HAP-1 (cell line): ENCODE measurements around the gene CLCNKB.

Experiments
- DNase-seq, 2 experiments: peaks; one replicate each; pipeline ENCODE4 v3.0.0-alpha.2; 2016 to 2020; ENCODE audit warnings: low spot score in 2 of 2
- H3K27me3 ChIP-seq: fragments of 250-450 bp; sonication (Bioruptor Pico); 2 replicates; pipeline ENCODE4 v1.5.1; 2020; ENCODE audit warnings: low read depth, mild to moderate bottlenecking, moderate library complexity
- H3K36me3 ChIP-seq: fragments of 250-450 bp; sonication (Bioruptor Pico); replicated peaks from 2 replicates; pipeline ENCODE4 v1.5.1; 2020; ENCODE audit warnings: mild to moderate bottlenecking
- H3K4me1 ChIP-seq: fragments of 250-450 bp; sonication (Bioruptor Pico); 2 replicates; pipeline ENCODE4 v1.5.1; 2020; ENCODE audit warnings: mild to moderate bottlenecking
- H3K4me3 ChIP-seq: fragments of 250-450 bp; sonication (Bioruptor Pico); 2 replicates; pipeline ENCODE4 v1.5.1; 2020; ENCODE audit warnings: mild to moderate bottlenecking, moderate library complexity
- H3K9me3 ChIP-seq: fragments of 250-450 bp; sonication (Bioruptor Pico); 2 replicates; pipeline ENCODE4 v1.5.1; 2020; ENCODE audit warnings: mild to moderate bottlenecking, moderate library complexity
- in situ Hi-C: fragments of 300-500 bp; cut with MboI; formaldehyde crosslinking; loops from 3 replicates; pipeline ENCODE4 v1.14.3; 2020; ENCODE audit warnings: low sequenced_read_pairs, inconsistent platforms, mixed read lengths

The CLCNKB gene

DNA sequence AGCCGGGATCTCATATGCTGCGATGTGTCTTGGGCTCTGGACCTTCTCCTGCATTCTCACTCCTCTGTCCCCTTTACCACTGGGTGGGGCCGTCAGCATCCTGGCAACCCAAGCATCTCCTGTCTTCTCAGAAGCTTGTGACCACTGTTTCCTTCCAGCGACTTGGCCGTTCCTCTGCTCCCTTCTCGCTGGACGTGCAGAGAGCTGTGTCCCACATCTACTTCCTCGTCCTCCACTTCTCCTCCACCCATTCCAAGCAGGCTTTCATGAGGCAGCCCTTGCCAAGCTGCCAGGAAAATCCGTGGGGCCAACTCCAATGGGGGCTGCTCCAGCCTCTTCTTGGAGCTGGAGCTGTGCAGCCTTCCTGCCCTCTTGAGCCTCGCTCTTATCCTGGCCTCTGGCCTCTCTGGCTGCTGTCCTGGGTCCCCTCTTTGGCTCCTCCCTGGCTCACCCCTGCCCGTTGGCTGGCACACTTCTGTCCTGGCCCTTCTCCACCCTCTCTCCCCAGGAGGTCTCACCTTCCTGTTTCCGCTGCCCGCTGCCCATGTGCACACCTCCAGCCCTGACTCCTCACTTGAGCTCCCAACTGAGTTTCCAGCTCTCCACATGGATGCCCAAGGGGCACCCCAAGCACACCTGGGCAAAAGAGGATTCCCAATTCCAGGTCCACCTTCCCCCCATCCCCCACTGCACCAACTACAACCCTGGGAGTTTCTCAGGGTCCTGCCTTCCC lies 21.1 kb downstream of the CLCNKB start:
- Histone ChIP-seq H3K27me3 (peaks cover 6% of the 10 kb centered on the region; the same call in 1 of the 2 replicates), H3K9me3 (no peaks in the 10 kb centered on the region), H3K4me3 (no peak overlapping the region), H3K36me3 (no peaks in the 10 kb centered on the region), H3K4me1 (no peaks in the 10 kb centered on the region)
- DNase-seq: no peak
- in situ Hi-C loops: no loop called here

- Histone ChIP-seq H3K36me3 (no peaks in the 10 kb centered on the region), H3K9me3 (no peaks in the 10 kb centered on the region), H3K27me3 (peaks cover 6% of the 10 kb centered on the region; the same call in 1 of the 2 replicates), H3K4me1 (no peaks in the 10 kb centered on the region), H3K4me3 (no peak overlapping the region)
- DNase-seq: no peak
- in situ Hi-C loops: no loop called here
Measured at GRCh38 chr1:16065269-16065576, 21.6 kb downstream of the CLCNKB start.

DNA sequence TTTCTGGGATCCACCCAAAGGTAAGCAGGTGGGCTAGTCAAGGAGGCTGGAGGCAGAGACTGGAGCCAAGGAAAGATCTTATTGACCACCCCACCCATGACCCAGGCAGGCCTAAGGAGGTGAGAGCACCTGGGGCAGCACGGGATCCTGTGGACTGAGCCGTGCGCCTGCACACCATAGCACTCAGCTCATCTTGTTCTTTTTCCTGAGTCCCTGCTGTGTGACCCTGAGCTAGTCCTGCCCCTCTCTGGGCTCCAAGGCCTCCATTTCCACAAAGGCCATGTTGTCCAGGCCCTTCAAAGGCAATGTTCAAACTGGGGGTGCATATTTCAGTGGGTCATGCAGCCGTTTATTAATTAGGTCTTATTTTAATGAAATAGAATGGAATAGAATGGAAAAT lies 22.7 kb downstream of the CLCNKB start:
- Histone ChIP-seq H3K36me3 (no peaks in the 10 kb centered on the region), H3K4me3 (no peak overlapping the region), H3K9me3 (no peaks in the 10 kb centered on the region), H3K4me1 (no peaks in the 10 kb centered on the region), H3K27me3 (peaks cover 6% of the 10 kb centered on the region; the same call in 1 of the 2 replicates)
- no peak for DNase-seq
- in situ Hi-C loops: no loop called here

DNA sequence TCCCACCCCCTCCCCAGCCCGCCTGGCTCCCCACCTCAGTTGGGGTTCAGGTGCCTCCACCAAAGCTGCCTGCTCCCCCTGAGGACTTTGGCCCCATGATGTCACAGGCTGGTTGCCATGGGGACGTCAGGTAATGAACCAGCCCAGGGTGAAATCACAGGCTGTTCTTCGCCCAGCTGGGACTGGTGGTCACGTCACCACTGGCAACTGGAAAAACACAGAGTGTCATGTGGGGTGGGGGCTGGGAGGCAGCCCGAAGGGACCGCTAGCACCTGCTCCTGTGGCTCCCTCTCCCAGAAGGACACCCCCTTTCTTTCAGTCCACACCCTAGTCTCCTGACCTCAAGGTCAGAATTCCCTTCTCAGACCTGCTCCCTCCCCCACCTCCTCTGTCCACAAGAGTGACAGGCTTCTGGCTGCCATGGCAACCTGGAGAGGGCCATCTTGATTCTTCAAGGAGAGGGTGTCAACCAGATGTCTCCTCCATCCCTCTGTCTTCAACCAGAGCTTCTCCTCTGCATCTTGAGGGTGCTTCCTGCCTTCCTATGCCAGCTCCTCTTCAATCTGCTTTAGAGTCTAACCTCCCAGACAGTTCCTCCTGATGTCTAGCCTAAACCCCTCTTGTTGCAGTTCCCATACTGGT lies 23.7 kb downstream of the CLCNKB start:
- in situ Hi-C loops: no loop called here
- H3K4me3 ChIP-seq: no peak overlapping the region
- DNase-seq: peak in 1 of 2 experiments; percentile 35

DNA sequence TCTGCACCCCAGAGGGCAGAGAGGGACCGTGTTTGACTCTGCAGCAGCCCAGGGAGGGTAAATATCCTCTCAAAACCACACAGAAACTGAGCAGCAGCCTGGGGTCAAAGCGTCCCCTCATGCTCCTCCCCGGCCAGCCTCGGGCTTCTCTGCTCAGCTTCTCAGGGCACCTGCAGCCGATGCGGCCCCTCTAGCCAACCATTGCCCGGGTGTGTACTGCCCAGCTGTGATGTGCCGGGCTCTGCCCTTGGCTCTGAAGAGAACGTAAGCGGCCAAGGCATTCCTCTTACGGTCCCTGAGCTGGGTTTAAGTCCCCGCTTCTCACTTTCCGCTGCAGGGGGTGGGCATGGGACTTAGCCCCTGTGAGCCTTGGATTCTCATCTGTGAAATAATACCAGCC lies 24.4 kb downstream of the CLCNKB start:
- in situ Hi-C loops: no loop called here
- H3K27me3 ChIP-seq: peaks cover 6% of the 10 kb centered on the region; the same call in 1 of the 2 replicates
- no peak for DNase-seq

More for the DNA sequence above, 23.7 kb downstream of the CLCNKB start:
- Histone ChIP-seq H3K9me3 (no peaks in the 10 kb centered on the region), H3K36me3 (no peaks in the 10 kb centered on the region), H3K4me1 (no peaks in the 10 kb centered on the region), H3K27me3 (peaks cover 6% of the 10 kb centered on the region; the same call in 1 of the 2 replicates)

DNA sequence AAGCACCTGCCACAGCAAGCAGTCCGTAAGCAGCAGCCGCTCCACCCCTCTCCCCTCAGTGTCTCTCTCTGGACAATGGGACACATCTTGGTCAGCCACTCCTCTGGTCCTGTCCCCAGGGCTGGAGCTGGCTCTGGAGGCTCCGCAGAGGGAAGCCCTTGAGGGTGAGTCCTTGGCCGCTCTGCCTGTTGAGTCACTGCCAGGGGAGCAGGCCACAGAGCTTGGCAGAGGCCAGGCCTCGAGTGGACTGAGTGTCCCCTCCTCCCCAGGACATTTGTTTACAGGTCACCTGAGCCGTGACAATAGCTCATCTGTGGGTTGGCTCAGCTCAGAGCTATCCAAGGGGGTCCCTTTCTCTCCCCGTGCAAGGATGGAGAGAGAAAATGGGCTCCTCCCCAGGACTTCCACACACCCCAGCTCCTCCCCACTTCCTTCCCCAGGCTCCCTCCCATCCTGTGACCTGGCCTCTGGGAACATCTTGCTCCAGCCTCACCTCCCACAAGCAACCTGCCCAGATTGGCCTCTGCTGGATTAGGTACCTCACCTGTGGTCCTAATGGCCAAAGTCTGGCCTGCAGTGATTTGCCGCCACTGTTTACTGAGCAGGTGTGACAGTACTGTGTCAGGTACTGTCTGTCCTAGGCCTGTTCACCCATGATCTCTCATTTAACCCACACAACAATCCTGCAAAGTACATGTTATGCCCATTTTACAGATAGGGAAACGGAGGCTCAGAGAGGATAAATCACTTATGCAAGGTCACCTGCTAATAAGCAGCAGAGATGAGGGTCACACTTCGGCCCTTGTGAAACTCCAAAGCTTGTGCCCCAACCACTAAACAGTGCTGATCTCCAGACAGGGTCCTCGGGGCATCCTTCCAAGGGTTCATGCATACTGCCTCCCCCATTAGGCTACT lies 25.0 kb downstream of the CLCNKB start:
- Histone ChIP-seq H3K4me3 (no peak overlapping the region), H3K36me3 (no peaks in the 10 kb centered on the region), H3K9me3 (no peaks in the 10 kb centered on the region), H3K27me3 (peaks cover 6% of the 10 kb centered on the region; the same call in 1 of the 2 replicates), H3K4me1 (peaks cover under 1% of the 10 kb centered on the region; the same call in 1 of the 2 replicates)
- in situ Hi-C loops: no loop called here
- DNase-seq: no peak

More for the DNA sequence above, 24.4 kb downstream of the CLCNKB start:
- no peaks in the 10 kb centered on the region for H3K9me3 ChIP-seq
- no peak overlapping the region for H3K4me3 ChIP-seq
- H3K36me3 ChIP-seq: no peaks in the 10 kb centered on the region
- no peaks in the 10 kb centered on the region for H3K4me1 ChIP-seq

- H3K36me3 ChIP-seq: no peaks in the 10 kb centered on the region
- no peak for DNase-seq
- H3K9me3 ChIP-seq: no peaks in the 10 kb centered on the region
- peaks cover 5% of the 10 kb centered on the region for H3K4me1 ChIP-seq
- in situ Hi-C loops: loop anchor here (10.0 kb wide), 1 partner anchor 294 kb away; the partner anchor contains the start of gene SZRD1
- H3K4me3 ChIP-seq: no peak overlapping the region
- no peaks in the 10 kb centered on the region for H3K27me3 ChIP-seq
Measured at GRCh38 chr1:16070640-16071355, 27.2 kb downstream of the CLCNKB start.

- H3K27me3 ChIP-seq: no peaks in the 10 kb centered on the region
- in situ Hi-C loops: loop anchor here (10.0 kb wide), 1 partner anchor 293 kb away; the partner anchor contains the start of gene SZRD1
- no peak overlapping the region for H3K4me3 ChIP-seq
- H3K36me3 ChIP-seq: no peaks in the 10 kb centered on the region
- H3K9me3 ChIP-seq: no peaks in the 10 kb centered on the region
- DNase-seq: no peak
- peaks cover 5% of the 10 kb centered on the region for H3K4me1 ChIP-seq
Measured at GRCh38 chr1:16071614-16072013, 28.0 kb downstream of the CLCNKB start.

- in situ Hi-C loops: loop anchor here (10.0 kb wide), 1 partner anchor 293 kb away; the partner anchor contains the start of gene SZRD1
- Histone ChIP-seq H3K9me3 (no peaks in the 10 kb centered on the region), H3K4me1 (peaks cover 5% of the 10 kb centered on the region), H3K4me3 (no peak overlapping the region), H3K27me3 (no peaks in the 10 kb centered on the region), H3K36me3 (no peaks in the 10 kb centered on the region)
- no peak for DNase-seq
Measured at GRCh38 chr1:16072095-16072494, 28.5 kb downstream of the CLCNKB start.

DNA sequence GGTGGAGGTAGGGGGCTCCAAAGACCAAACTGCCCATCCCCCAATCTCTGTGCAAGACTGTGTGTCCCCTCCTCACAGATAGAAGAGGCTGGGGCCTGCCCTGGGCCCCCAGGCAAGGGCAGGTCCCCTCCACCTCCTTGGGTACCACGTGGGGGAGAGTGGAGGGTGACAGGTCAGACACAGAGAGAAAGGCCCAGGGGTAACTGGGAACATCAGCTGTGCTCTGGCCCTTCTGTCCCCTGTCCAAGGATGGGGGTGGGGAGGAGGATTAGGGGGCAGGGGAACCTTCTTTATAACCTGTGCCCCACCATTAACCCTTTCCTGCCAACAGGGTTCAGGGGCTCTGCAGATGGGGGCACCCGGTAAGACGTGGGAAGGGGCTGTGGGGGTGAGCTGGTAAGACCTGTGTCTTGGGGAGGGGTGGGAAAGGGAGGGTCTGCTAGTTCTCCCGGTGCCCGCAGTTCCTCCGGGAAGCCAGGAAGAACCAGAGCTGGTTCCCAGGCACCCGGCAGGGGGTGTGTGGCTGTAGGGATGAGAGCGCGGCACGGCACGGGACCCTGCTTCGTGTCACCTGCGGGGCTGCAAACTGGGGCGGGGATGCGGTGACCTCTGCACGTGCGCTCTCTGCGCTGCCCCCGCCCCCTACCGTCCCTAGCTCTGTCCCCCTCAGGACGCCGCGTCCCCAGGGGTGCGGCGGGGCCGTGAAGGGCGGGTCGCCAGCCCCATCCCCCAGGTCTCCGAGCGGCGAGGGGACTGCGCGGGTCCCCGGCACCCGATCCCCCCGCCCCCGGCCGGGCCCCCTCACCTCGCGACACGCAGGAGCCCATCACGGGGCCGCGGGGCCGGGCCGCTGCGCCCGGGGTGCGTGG lies 29.3 kb downstream of the CLCNKB start:
- H3K9me3 ChIP-seq: no peaks in the 10 kb centered on the region
- H3K27me3 ChIP-seq: no peaks in the 10 kb centered on the region
- DNase-seq: peak in 1 of 2 experiments; percentile 61
- no peaks in the 10 kb centered on the region for H3K36me3 ChIP-seq
- peaks cover 5% of the 10 kb centered on the region for H3K4me1 ChIP-seq
- in situ Hi-C loops: loop anchor here (10.0 kb wide), 1 partner anchor 292 kb away; the partner anchor contains the start of gene SZRD1
- H3K4me3 ChIP-seq: peak overlapping the region; percentile 35

GRCh38 chr1:16073490-16074119 lies 30.0 kb downstream of the CLCNKB start, which contains the start of gene FAM131C:
TSS of gene FAM131C (minus strand) at chr1:16073651. CDS start at chr1:16073442, 209 bp downstream.
- Histone ChIP-seq H3K4me3 (peak within 1 kb of the TSS; percentile 35), H3K27me3 (no peaks in the 10 kb centered on the region), H3K4me1 (peaks cover 5% of the 10 kb centered on the region), H3K9me3 (no peaks in the 10 kb centered on the region), H3K36me3 (no peaks in the 10 kb centered on the region)
- peak; percentile 41 to 56 for DNase-seq
- in situ Hi-C loops: loop anchor here (10.0 kb wide), 1 partner anchor 291 kb away; the partner anchor contains the start of gene SZRD1

DNA sequence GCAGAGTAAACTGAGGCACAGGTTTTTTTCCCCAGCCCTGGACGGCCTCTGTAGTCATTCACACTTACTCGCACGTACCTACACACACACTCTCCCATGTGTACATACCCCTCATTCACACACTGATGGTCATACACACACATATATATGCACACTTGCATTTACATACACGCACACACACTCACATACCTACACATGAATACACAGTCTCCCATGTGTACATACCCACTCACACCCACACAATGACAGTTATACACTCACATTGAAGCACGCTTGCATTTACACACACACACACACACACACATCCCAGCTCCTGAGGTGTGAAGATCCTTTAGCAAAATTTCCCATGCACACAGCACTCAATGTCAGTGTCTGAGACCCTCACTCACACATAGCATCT lies 30.6 kb downstream of the CLCNKB start:
- no peaks in the 10 kb centered on the region for H3K9me3 ChIP-seq
- H3K36me3 ChIP-seq: no peaks in the 10 kb centered on the region
- H3K4me3 ChIP-seq: no peak overlapping the region; the same call in 1 of the 2 replicates
- in situ Hi-C loops: loop anchor here (10.0 kb wide), 1 partner anchor 291 kb away; the partner anchor contains the start of gene SZRD1
- peaks cover 5% of the 10 kb centered on the region for H3K4me1 ChIP-seq
- H3K27me3 ChIP-seq: no peaks in the 10 kb centered on the region
- DNase-seq: no peak
